Measurements from ENCODE around the gene SCRG1.

SCRG1 gene

GRCh38 chr4:173398779-173399415 lies at the start of gene SCRG1:
TSS of gene SCRG1 (minus strand) at chr4:173399116. CDS start at chr4:173391414, 7,702 bp downstream.
- DNase-seq (ENCODE audit: low read depth in 2 of 2) = no peak

- no peak for DNase-seq (ENCODE audit: low read depth in 2 of 2)
Measured at GRCh38 chr4:173448103-173448502, 49.2 kb upstream of the SCRG1 start.

GRCh38 chr4:173446416-173446815 lies 47.5 kb upstream of the SCRG1 start:
- DNase-seq (ENCODE audit: low read depth in 2 of 2) = no peak

- DNase-seq (ENCODE audit: low read depth in 2 of 2) = no peak
Measured at GRCh38 chr4:173443121-173443520, 44.2 kb upstream of the SCRG1 start.

- DNase-seq (ENCODE audit: low read depth in 2 of 2) = no peak
Measured at GRCh38 chr4:173442223-173442932, 43.5 kb upstream of the SCRG1 start.

GRCh38 chr4:173440888-173441287 lies 42.0 kb upstream of the SCRG1 start:
- DNase-seq (ENCODE audit: low read depth in 2 of 2) = no peak

- no peak for DNase-seq (ENCODE audit: low read depth in 2 of 2)
Measured at GRCh38 chr4:173436771-173437265, 37.9 kb upstream of the SCRG1 start.

GRCh38 chr4:173436149-173436579 lies 37.2 kb upstream of the SCRG1 start:
- no peak for DNase-seq (ENCODE audit: low read depth in 2 of 2)

- no peak for DNase-seq (ENCODE audit: low read depth in 2 of 2)
Measured at GRCh38 chr4:173434231-173434630, 35.3 kb upstream of the SCRG1 start.

GRCh38 chr4:173433447-173433846 lies 34.5 kb upstream of the SCRG1 start:
- no peak for DNase-seq (ENCODE audit: low read depth in 2 of 2)

GRCh38 chr4:173432430-173432829 lies 33.5 kb upstream of the SCRG1 start:
- no peak for DNase-seq (ENCODE audit: low read depth in 2 of 2)

GRCh38 chr4:173426064-173426463 lies 27.1 kb upstream of the SCRG1 start:
- DNase-seq (ENCODE audit: low read depth in 2 of 2) = no peak

- DNase-seq (ENCODE audit: low read depth in 2 of 2) = no peak
Measured at GRCh38 chr4:173424899-173425805, 26.2 kb upstream of the SCRG1 start.

- no peak for DNase-seq (ENCODE audit: low read depth in 2 of 2)
Measured at GRCh38 chr4:173420801-173421200, 21.9 kb upstream of the SCRG1 start.

GRCh38 chr4:173420324-173420752 lies 21.4 kb upstream of the SCRG1 start:
- no peak for DNase-seq (ENCODE audit: low read depth in 2 of 2)

- DNase-seq (ENCODE audit: low read depth in 2 of 2) = no peak
Measured at GRCh38 chr4:173418639-173419038, 19.7 kb upstream of the SCRG1 start.

GRCh38 chr4:173417833-173418232 lies 18.9 kb upstream of the SCRG1 start:
- DNase-seq (ENCODE audit: low read depth in 2 of 2) = no peak

- DNase-seq (ENCODE audit: low read depth in 2 of 2) = no peak
Measured at GRCh38 chr4:173415885-173416653, 17.2 kb upstream of the SCRG1 start.

- DNase-seq (ENCODE audit: low read depth in 2 of 2) = no peak
Measured at GRCh38 chr4:173415092-173415491, 16.2 kb upstream of the SCRG1 start.

- DNase-seq (ENCODE audit: low read depth in 2 of 2) = no peak
Measured at GRCh38 chr4:173414456-173414855, 15.5 kb upstream of the SCRG1 start.

GRCh38 chr4:173413036-173413435 lies 14.1 kb upstream of the SCRG1 start:
- DNase-seq (ENCODE audit: low read depth in 2 of 2) = no peak

All from stimulated activated CD4-positive, alpha-beta T cell treated with anti-CD3 and anti-CD28 coated beads, Interleukin-15, amount 100 ng/mL, for 48 hours (primary cell).